Endothelial cell (in vitro differentiated cells): ENCODE results near the gene WNT9A. TPM values are rescaled to one million over a fixed set of nuclear protein-coding genes. Genes with fewer than 3 reads are reported as not detected.

Source experiments
- DNase-seq: peaks from one replicate; pipeline ENCODE4 v3.0.0; 2021; ENCODE audit warnings: low spot score
- H3K27ac Mint-ChIP-seq: one replicate; pipeline ENCODE4 v1.8.0; 2021; ENCODE audit warnings: mixed read lengths, inconsistent platforms; ENCODE audit not compliant: unreplicated experiment
- H3K27me3 Mint-ChIP-seq: one replicate; pipeline ENCODE4 v1.8.0; 2021; ENCODE audit warnings: mild to moderate bottlenecking, moderate library complexity, mixed read lengths, inconsistent platforms; ENCODE audit not compliant: unreplicated experiment
- H3K36me3 Mint-ChIP-seq: one replicate; pipeline ENCODE4 v1.8.0; 2021; ENCODE audit warnings: mild to moderate bottlenecking, low read depth, mixed read lengths, inconsistent platforms; ENCODE audit not compliant: unreplicated experiment
- H3K4me1 Mint-ChIP-seq: one replicate; pipeline ENCODE4 v1.8.0; 2021; ENCODE audit warnings: mild to moderate bottlenecking, mixed read lengths, inconsistent platforms; ENCODE audit not compliant: unreplicated experiment
- H3K4me3 Mint-ChIP-seq: one replicate; pipeline ENCODE4 v1.8.0; 2021; ENCODE audit warnings: mild to moderate bottlenecking, mixed read lengths, inconsistent platforms; ENCODE audit not compliant: unreplicated experiment
- H3K9me3 Mint-ChIP-seq: one replicate; pipeline ENCODE4 v1.8.0; 2021; ENCODE audit warnings: mixed read lengths, inconsistent platforms; ENCODE audit not compliant: unreplicated experiment
- CTCF ChIP-seq: fragments of 200-600 bp; sonication (generic); IDR thresholded peaks from one replicate; pipeline ENCODE4 v1.5.0; 2021; ENCODE audit warnings: antibody characterized with exemption; ENCODE audit not compliant: unreplicated experiment
- total RNA-seq: library from RNA; stranded (reverse); fragmentation: NEBNext Ultra II Directional; extraction: Animal tissue kit (Norgen Biotek cat#: 25700); gene quantifications from one replicate; pipeline ENCODE4 v1.2.1, GENCODE V29; 2021; ENCODE audit not compliant: unreplicated experiment

The WNT9A gene
- total RNA-seq, 1 donor from 2014 or later, result 1.0 TPM

DNA sequence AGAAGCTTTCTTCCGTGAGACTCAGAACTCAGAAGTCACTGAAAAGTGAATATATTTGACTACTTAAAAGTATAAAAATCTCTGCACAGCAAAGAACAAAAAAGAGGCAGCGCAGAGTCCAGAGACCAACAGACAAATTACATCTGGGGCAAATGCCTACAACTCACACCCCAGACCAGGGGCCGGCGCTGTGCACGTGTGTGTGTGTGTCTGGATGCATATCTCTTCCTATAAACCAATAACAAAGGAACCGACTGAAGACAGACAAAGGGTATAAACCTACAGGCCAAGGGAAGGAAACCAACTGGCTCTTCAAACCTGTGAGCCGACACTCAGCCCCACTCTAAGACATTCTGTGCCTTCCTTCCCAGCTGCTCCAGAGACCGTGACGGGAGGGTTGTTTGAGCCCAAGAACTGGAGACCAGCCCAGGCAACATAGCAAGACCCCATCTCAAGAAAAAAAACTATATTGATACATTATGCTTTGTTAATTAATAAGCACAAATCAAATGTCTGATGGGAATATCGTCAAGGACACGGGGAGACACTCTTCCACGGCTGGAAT is 18.8 kb downstream of the WNT9A start:
- DNase-seq, result no peak
- Mint-ChIP-seq H3K9me3 (no peaks in the 10 kb centered on the region), H3K4me3 (no peak overlapping the region), H3K4me1 (no peaks in the 10 kb centered on the region), H3K27me3 (peaks cover 13% of the 10 kb centered on the region), H3K36me3 (no peaks in the 10 kb centered on the region), H3K27ac (no peak overlapping the region)
- no peak for TF ChIP-seq CTCF

- no peak for DNase-seq
- no peak for TF ChIP-seq CTCF
- no peak overlapping the region for H3K27ac Mint-ChIP-seq
Measured at GRCh38 chr1:227927971-227928741, 19.6 kb downstream of the WNT9A start.

DNA sequence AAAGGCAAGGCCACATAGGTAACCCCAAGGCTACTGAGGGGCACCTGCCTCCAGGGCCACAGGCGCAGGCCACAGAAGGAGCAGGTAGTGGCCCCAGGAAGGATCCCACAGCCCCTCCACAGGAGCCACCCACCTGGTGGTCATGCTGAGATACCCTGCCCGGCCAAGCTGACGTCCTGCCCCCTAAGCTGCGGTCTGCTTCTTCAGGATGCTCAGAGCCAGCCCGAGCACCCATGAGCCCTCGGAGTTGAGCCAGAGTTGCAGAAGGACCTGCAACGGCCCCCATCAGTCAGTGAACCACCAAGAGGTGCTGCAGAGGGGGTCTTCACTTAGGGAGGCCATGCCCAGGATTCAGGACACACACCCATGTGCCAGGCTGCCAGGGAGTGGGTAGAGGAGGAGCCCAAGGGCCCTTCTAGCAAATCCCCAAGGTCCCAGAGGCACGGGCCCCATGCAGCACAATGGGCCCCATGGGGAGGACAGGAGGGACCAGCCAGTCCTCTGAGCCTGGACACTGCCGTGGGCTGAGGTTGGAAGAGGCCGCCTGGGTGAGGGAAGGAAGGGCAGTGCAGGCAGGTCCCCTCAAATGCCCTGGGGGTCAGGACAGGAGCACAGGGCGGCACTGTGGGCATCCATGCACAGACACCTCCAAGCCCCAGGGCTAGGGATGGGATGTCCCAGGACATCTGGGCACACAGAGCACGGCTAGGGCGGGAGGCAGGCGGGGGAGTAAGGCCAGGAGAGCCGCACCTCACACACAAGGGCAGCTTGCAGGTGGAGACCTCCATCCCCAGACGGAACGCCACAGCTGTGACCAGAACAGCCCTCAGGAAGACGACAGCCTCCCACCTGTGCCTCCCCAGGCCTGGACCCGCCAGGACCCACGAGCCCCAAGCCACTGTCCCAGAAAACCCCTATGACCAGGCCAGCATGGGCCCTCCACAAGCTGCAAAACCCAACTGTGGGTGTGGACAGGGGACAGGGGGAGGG is 20.5 kb downstream of the WNT9A start:
- no peak for TF ChIP-seq CTCF
- DNase-seq, result no peak
- no peak overlapping the region for H3K4me3 Mint-ChIP-seq

More at GRCh38 chr1:227927971-227928741, 19.6 kb downstream of the WNT9A start:
- H3K36me3 Mint-ChIP-seq, result no peaks in the 10 kb centered on the region
- H3K27me3 Mint-ChIP-seq, result peaks cover 13% of the 10 kb centered on the region
- H3K4me1 Mint-ChIP-seq, result no peaks in the 10 kb centered on the region
- no peaks in the 10 kb centered on the region for H3K9me3 Mint-ChIP-seq
- H3K4me3 Mint-ChIP-seq, result no peak overlapping the region

DNA sequence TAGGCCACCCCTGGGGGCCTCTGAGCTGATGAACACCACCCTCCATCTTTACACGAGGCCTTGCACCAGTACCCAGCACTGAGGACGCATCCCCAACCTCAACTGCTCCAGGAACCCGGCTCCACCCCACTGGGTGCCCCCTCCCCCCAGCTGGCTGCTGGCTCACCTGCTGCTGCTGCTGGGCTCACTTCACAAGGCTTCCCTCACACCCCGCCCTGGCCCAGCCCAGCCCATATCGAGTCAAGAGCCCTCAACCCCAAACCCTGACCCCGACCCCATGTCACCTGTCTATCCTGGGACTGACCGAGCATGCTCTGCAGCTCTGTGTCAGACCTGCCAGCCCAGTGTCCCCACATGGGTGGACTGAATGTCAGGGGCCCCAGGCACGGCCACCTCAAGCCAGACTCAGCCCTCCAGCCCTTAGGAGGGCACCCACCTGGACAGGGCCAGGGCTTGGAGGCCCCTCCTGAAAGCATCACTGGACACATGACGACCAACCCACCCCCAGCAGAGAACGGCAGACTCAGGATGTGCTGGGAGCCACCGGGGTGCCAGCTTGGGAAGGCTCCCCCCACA is 21.4 kb downstream of the WNT9A start:
- H3K36me3 Mint-ChIP-seq, result no peaks in the 10 kb centered on the region

More for the DNA sequence above, 20.5 kb downstream of the WNT9A start:
- no peaks in the 10 kb centered on the region for H3K36me3 Mint-ChIP-seq
- H3K27me3 Mint-ChIP-seq, result peaks cover 10% of the 10 kb centered on the region
- H3K4me1 Mint-ChIP-seq, result no peaks in the 10 kb centered on the region
- H3K9me3 Mint-ChIP-seq, result no peaks in the 10 kb centered on the region
- no peak overlapping the region for H3K27ac Mint-ChIP-seq

More for the DNA sequence above, 21.4 kb downstream of the WNT9A start:
- DNase-seq, result no peak
- Mint-ChIP-seq H3K9me3 (no peaks in the 10 kb centered on the region), H3K4me1 (no peaks in the 10 kb centered on the region), H3K4me3 (no peak overlapping the region), H3K27ac (no peak overlapping the region), H3K27me3 (peaks cover 10% of the 10 kb centered on the region)
- TF ChIP-seq CTCF, result no peak
